HepG2 (cell line): ENCODE data around the gene KLF9. TPM values are rescaled to one million over a fixed set of nuclear protein-coding genes. Genes with fewer than 3 reads are reported as not detected.

Experiments used
- ARNTL ChIP-seq: sonication (generic); formaldehyde crosslinking; IDR thresholded peaks from 2 replicates; pipeline ENCODE4 v1.4.0; 2020; ENCODE audit warnings: mild to moderate bottlenecking, missing genetic modification reagents
- JUNB ChIP-seq: sonication (generic); formaldehyde crosslinking; IDR thresholded peaks from 2 replicates; pipeline ENCODE4 v1.8.0; 2022; ENCODE audit warnings: missing genetic modification reagents, mild to moderate bottlenecking, borderline replicate concordance
- KAT2B ChIP-seq: fragments of 150-350 bp; IDR thresholded peaks from 2 replicates; pipeline ENCODE4 v1.6.1; 2014; ENCODE audit warnings: low read depth, low read length, borderline replicate concordance
- MTF1 ChIP-seq: sonication (generic); formaldehyde crosslinking; IDR thresholded peaks from 2 replicates; pipeline ENCODE4 v1.5.0; 2020; ENCODE audit warnings: missing genetic modification reagents
- MXI1 ChIP-seq: IDR thresholded peaks from 3 replicates; pipeline ENCODE4 v1.6.1; 2012; ENCODE audit warnings: low read depth, low read length, inconsistent platforms, borderline replicate concordance
- NR2F1 ChIP-seq, 2 experiments: fragments of 450-650 bp in 1 of 2; formaldehyde crosslinking in 1 of 2; IDR thresholded peaks; 2 replicates each; pipeline versions ENCODE4 v1.5.0 to v1.6.1; 2016 to 2020; ENCODE audit warnings: mild to moderate bottlenecking in 1 of 2, missing compliant biosample characterization in 1 of 2, missing genetic modification reagents in 1 of 2, moderate library complexity in 1 of 2
- POLR2AphosphoS5 ChIP-seq: IDR thresholded peaks from 2 replicates; pipeline ENCODE4 v1.6.1; 2012; ENCODE audit warnings: low read depth, low read length
- SIN3A ChIP-seq: IDR thresholded peaks from 2 replicates; pipeline ENCODE4 v1.6.1; 2011; ENCODE audit warnings: low read depth, mild to moderate bottlenecking, control low read depth, low read length, borderline replicate concordance
- SP2 ChIP-seq: sonication (generic); formaldehyde crosslinking; IDR thresholded peaks from 2 replicates; pipeline ENCODE4 v1.5.1; 2020; ENCODE audit warnings: mild to moderate bottlenecking, missing genetic modification reagents
- THRA ChIP-seq: sonication (generic); formaldehyde crosslinking; IDR thresholded peaks from 2 replicates; pipeline ENCODE4 v1.4.0; 2020; ENCODE audit warnings: missing genetic modification reagents, borderline replicate concordance
- XBP1 ChIP-seq: sonication (generic); formaldehyde crosslinking; IDR thresholded peaks from 2 replicates; pipeline ENCODE4 v1.5.0; 2020; ENCODE audit warnings: missing genetic modification reagents
- ZNF142 ChIP-seq: sonication (generic); formaldehyde crosslinking; IDR thresholded peaks from 2 replicates; pipeline ENCODE4 v1.4.0; 2020; ENCODE audit warnings: missing genetic modification reagents
- ZNF18 ChIP-seq: sonication (generic); formaldehyde crosslinking; IDR thresholded peaks from 2 replicates; pipeline ENCODE4 v1.8.0; 2022; ENCODE audit warnings: mild to moderate bottlenecking, missing genetic modification reagents; ENCODE audit not compliant: insufficient replicate concordance
- ZNF234 ChIP-seq: sonication (generic); formaldehyde crosslinking; conservative IDR thresholded peaks from 2 replicates; pipeline ENCODE4 v1.5.1; 2020; ENCODE audit warnings: mild to moderate bottlenecking, missing genetic modification reagents
- ZNF264 ChIP-seq: sonication (generic); formaldehyde crosslinking; IDR thresholded peaks from 2 replicates; pipeline ENCODE4 v1.4.0; 2020; ENCODE audit warnings: missing genetic modification reagents
- ZNF558 ChIP-seq: sonication (generic); formaldehyde crosslinking; IDR thresholded peaks from 2 replicates; pipeline ENCODE4 v1.9.0; 2022; ENCODE audit warnings: mild to moderate bottlenecking, missing genetic modification reagents, borderline replicate concordance
- ZNF652 ChIP-seq: IDR thresholded peaks from 2 replicates; pipeline ENCODE4 v1.6.1; 2016; ENCODE audit warnings: low read depth, borderline replicate concordance
- ZNF878 ChIP-seq: sonication (generic); formaldehyde crosslinking; IDR thresholded peaks from 2 replicates; pipeline ENCODE4 v1.8.1; 2023; ENCODE audit warnings: mild to moderate bottlenecking, missing genetic modification reagents, moderate library complexity
- ZSCAN5A ChIP-seq: sonication (generic); formaldehyde crosslinking; IDR thresholded peaks from 2 replicates; pipeline ENCODE4 v1.8.0; 2022; ENCODE audit warnings: mild to moderate bottlenecking, missing genetic modification reagents, borderline replicate concordance
- polyA plus RNA-seq, 8 experiments: library from polyadenylated mRNA; depleted of rRNA in 3 of 8; stranded (reverse) in 7 of 8; unstranded in 1 of 8; fragments of >200 nt; fragmentation: Illumina TruSeq in 4 of 8; extraction: Trizol in 4 of 8; gene quantifications; 2 replicates each; pipeline versions ENCODE4 v1.2.1 to v1.2.3, GENCODE V29; 2011 to 2016; ENCODE audit warnings: low read depth in 4 of 8, missing spikeins in 1 of 8, mixed read lengths in 1 of 8; ENCODE audit not compliant: insufficient read depth in 1 of 8
- total RNA-seq, 5 experiments: library from RNA; depleted of rRNA; stranded (reverse); fragments of >200 nt; fragmentation: Illumina TruSeq; extraction: Trizol; gene quantifications; 2 replicates each; pipeline ENCODE4 v1.2.3, GENCODE V29; 2016; ENCODE audit warnings: low read depth in 1 of 5

Gene KLF9
- total and polyA plus RNA-seq, 2 of the 13 experiments (the other 11 are each of a cell fraction or from before 2014, with no cell fraction given) = 5.7 to 7.2 TPM

- TF ChIP-seq ZNF234 (0 out of 2 replicates have a peak, but pooled peaks have one; percentile 70), KAT2B (no peak), ARNTL (CRISPR knock-in tag) (0 out of 2 replicates have a peak, but pooled peaks have one; percentile 25), SP2 (CRISPR knock-in tag) (peak; percentile 74), ZSCAN5A (CRISPR knock-in tag) (no peak), ZNF18 (CRISPR knock-in tag) (no peak), ZNF878 (CRISPR knock-in tag) (no peak), ZNF264 (CRISPR knock-in tag) (peak; percentile 50; the same call in 1 of the 2 replicates), MXI1 (peak; percentile 78; the same call in 2 of the 3 replicates), ZNF142 (CRISPR knock-in tag) (peak; percentile 68), ZNF558 (0 out of 2 replicates have a peak, but pooled peaks have one; percentile 11), SIN3A (peak; percentile 60; the same call in 1 of the 2 replicates), POLR2AphosphoS5 (peak; percentile 43; the same call in 1 of the 2 replicates), MTF1 (CRISPR knock-in tag) (no peak), ZNF652 (CRISPR knock-in tag) (no peak), THRA (peak; percentile 96), XBP1 (no peak), JUNB (CRISPR knock-in tag) (peak; percentile 24; the same call in 1 of the 2 replicates), NR2F1 (CRISPR knock-in tag; IDR thresholded peaks at IDR 0.05) (peak; percentile 21 to 30; a peak in 2 of 4 replicates)
Measured at GRCh38 chr9:70418822-70419555, 4.5 kb upstream of the KLF9 start (continued).
